Effector CD4-positive, alpha-beta T cell (primary cell): ENCODE results near the gene GRAP2.
"Not testable (repeated sequence)": the region's sequence is repeated elsewhere in the genome, so short reads cannot be mapped to it uniquely, and the experiment has no call there.

Experiments used
- DNase-seq: peaks from one replicate; pipeline ENCODE4 v3.0.0-alpha.2; 2020

GRAP2 gene

DNA sequence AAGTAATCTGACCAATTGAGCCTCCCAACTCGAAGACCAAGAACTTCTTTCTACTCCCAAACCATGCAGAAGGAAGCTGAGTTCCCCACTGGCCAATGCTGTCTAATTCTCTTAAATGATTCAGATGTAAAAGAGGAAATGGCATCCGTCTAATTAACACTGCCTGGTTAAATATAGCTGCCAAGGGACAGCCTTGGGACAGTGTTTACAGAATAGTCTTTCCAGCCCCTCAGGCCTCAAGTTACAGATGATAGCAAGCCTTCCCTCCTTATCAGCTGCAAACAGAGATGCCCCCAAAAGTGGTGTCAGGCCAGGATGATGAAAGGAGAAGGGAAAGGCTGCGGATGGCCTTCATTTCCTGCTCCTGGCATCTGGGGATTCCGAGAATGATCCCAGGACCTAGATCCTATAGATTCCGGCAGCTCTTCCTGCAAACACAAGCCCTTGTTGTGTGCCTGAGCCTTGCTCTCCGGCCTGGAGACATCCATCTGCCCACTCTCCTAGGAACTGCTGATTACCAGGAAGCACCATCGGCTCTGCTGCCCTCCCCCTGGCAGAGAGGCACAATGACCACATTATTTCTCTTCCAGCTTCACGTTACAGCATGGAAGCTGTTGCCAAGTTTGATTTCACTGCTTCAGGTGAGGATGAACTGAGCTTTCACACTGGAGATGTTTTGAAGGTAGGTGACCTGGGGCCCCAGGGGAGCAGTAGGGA, 45.8 kb downstream of the GRAP2 start:
- no peak for DNase-seq

DNA sequence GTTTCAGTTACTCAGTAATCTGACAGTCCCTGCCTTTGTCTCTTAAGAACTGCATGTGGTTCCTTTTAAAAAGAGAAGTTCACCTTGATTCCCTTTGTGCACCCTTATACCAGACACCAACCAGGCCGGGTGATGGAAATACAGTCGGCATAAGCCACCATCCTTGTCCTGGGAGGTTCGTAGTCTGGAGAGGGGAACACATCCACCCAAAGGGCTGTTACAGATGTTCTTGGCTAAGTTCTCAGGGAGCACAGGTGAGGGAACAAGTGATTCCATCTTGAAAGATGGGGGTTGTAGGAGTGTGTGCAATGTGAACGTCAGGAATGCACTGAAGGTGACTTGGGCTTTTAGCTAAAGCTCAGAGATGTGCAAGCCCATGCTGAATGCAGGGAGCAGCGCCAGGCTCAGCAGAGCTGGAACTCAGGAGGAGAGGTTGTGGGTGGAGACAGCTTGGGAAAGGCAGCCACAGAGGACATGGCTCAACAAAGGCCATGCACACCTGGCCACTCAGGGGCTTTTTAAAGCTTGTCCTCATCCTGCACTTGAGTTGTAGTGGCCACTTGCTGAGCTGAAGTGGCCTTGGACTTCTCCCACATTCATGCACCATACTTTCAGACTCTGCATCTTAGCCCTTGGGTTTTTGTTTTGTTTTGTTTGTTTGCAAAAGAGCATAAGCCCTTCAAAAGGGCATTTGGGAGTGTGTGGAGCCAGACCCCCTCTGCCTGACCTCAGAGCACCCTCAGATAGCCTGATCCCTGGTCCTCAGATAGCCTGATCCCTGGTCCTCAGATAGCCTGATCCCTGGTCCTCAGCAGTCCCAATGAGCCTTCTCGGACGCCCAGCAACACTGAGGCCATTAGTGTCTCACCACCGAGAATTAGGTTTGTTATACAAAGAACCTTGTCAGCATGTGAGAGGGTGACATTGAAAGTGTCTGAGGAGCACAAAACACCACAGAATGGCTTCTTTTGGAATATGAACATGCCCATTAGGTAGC, 46.6 kb downstream of the GRAP2 start:
- no peak for DNase-seq

DNA sequence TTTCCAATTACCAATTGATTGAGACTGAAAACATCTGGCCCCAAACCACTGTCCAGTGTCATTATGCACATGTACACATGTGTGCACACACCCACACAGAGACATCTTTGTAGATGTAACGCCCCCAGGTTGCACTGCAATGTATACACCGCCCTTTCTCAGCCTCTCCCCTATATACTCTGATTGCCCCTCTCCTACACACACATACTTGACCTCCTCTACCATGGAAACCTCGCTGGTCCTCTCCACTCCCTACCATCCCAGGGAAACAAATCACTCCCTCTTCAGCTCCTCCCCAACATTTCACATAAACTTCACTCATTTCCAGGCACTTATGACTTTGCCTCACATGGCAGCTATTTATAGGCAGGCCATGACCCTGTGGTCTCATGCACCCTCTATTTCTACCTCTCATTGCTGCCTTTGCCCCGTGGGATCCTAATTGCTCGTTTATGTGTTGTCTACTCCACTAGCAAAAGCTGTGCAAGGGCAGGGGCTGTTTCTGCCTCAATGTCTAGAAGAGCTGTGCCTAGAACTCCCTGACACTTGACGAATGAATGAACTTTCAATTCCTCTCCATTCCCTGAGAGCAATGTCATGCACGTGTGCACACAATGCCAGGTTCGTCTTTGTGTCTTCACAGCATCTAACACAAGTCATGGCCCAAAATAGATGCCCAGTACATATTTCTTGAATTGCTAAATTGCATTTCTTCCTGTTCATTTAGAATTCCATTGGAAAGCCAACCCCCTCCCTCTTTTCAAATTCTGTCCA, 49.3 kb downstream of the GRAP2 start:
- no peak for DNase-seq

DNA sequence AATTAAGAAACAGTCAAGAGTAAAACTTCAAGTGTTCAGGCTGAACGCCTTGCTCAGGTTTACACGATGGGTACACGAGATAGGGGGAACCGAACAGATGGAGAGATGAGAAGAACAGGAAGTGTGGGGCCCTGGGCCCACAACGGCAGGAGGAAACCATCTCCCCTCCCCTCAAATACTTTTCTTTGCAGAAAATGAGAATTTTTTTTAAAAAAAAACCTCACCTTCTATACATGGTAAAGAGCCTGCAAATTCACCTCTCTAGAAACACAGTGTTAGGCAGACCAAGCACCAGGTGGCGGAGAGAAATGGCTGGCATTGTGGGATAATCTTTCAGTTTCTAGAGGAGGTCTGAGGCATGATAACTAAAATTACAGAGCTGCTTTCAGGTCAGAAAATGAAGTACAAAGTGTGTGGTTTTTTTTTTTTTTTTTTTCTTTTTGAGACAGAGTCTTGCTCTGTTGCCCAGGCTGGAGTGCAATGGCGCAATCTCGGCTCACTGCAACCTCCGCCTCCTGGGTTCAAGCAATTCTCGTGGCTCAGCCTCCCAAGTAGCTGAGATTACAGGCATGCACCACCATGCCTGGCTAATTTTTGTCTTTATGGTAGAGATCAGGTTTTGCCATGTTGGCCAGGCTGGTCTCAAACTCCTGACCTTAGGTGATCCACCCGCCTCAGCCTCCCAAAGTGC, 50.9 kb downstream of the GRAP2 start:
- not testable (repeated sequence) for DNase-seq

DNA sequence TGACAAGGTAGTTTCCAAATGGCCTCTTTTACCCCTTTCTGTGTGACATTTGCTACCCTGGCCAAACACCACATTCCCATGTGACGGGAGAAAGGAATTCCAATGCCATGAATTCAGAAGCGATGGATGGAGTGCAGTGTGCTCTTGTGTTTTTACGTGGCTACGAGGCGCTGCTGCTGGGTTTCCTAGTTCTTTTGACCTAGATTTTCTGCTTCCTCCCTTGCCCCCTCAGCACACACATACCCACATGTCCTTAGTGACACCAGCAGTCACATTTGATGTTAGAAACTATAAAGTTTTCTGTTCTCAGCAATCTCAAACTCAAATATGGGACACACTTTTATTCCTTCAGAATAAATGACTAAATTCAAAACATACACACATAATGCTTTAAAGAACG, 51.5 kb downstream of the GRAP2 start:
- no peak for DNase-seq

DNA sequence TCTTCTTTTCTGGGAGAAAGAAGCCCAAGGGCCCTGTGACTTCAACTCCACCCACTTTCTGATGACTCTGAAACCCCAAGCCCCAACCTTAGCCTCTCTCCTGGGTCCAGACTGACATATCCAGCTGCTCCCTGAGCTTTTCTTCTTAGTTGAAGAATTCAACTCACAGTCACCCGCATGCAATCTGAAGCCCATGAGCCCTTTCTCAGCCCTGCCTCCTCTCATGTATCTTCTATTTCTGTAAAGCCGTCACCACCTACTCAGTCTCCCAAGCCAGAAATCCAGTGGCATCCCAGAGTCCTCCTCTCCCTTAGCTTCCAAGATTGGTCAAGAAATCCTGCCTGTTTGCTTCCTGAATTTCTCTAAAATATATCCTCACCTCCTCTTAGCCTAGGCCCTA, 52.2 kb downstream of the GRAP2 start:
- no peak for DNase-seq

DNA sequence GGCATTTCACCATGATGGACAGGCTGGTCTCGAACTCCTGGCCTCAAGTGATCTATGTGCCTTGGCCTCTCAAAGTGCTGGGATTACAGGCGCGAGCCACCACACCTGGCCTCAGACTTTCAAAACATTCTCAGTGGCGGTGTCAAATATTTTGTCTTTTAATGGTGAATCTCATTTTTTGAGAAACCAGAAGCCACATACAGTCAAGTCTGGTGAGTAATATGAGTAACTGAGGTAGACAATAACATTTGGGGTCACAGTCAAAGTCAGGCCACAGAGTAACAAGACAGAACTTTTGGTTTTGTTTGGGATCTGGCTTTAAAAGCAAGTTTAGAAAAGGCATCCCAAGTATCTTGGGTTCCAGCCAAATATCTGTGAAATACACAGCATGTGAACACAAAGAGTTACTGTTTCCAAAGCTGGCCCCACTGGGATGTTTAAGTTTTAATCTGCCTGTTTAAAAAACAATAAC, 53.7 kb downstream of the GRAP2 start:
- DNase-seq, result no peak

DNA sequence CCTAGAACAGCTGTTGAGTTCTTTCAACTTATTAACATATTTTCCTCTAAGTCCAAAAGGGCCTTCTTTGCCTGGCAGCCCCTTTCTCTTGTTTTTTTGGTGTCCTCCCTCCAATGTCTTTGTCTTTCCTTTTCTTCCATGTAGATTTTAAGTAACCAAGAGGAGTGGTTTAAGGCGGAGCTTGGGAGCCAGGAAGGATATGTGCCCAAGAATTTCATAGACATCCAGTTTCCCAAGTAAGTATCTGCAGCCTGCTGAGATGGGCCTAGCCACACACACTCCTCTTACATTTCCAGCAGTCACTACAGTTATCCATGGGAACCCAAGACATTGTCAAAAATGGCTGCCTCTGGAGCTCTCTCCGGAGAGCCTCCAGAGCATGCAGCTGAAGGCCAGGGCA, 54.8 kb downstream of the GRAP2 start:
- no peak for DNase-seq

DNA sequence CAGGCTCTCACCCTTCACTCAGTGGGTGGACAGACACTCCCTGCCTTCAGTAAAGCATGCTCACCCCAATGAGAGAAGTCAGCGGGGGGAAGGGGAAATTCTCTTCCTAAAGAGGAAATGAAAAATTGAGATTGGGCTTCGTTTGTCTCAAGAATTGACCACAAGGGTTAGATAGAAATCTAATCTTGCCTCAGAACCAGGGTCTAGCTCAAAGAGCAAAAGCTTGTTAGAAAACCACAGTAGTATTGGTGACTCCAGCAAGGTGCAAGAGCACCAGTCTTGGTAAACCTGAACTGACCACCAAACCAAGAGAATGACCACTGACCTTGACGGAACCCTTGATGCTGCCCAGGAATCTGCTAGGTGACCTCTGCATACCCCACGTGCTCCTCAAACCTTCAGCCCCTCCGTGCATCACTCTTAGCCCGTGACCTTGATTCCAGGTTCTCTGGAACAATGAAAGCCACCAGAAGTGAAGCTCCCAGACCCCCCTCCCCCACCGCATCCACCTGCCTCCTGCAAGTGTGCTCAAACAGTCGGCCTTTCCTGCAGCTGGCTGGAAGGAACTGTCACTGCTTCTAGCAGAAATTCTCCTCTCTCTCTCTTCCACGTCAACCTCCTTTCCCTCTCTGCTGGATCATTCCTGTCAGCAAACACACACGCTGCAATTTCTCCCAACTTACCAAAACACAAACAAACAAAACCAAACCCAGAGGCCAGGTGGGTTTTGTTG, 56.2 kb downstream of the GRAP2 start:
- no peak for DNase-seq

DNA sequence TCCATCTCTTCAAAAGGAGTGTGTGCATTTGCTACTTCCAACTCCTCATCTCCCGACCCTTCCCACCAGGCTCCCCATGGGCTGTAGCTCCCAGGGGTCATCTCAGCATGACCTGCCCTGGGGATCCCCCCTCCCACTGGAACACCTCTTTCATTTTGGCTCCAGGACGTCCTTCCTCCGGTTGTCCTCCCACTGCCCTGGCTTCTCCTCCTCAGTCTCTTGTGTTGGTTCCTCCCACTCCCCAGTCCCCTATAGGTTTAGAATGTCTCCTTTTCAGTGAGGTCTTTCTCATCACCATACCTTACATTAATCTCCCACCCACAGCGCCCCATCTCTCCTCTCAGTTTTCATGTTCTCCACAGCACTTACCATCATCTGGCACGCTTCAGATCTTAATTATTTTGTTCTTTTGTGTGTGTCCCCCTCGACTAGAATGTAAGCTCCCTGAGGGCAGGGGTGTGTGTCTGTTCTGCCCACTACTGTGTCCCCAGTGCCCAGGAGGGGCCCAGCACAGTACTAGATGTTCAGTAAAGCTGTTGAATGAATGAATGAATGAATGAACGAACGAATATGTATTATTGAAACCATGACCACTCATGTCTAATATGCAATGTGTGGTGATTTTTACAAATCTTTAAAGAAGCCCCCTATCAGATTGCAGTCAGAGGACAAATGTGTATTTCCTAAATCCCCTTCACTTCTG, 57.3 kb downstream of the GRAP2 start:
- no peak for DNase-seq

DNA sequence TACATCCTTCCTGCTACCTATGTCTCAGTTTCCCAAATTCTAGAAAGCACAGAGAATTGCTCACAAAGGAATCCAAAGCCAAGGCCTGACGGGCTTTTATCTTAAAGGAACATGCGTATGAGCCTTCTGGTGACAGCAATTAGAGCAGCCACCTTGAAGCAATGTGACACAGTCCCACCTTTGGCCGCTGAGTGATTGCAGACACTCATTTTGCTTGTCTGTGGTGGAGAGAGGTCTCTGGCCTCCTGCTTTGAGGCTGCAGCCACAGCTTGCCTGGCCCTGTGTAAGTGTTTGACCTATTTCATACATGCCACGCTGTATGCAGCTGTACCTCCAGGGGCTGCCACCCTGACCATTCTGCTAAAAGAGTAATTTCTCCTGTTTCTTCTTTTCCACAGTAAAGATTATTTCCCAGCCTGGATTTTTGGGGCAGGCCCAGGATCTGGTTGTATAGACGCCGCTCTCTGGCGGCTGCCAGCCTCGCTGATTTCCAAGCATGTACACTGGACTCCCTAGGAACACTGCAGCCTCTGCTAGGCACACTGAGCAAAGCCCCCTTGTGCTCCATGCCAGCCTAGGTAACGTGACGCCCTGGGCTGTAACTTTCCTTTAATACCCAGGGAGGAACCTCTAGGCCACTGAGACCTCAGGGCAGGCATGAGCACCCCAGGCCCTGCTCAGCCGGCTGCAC, 58.2 kb downstream of the GRAP2 start:
- DNase-seq, result no peak

DNA sequence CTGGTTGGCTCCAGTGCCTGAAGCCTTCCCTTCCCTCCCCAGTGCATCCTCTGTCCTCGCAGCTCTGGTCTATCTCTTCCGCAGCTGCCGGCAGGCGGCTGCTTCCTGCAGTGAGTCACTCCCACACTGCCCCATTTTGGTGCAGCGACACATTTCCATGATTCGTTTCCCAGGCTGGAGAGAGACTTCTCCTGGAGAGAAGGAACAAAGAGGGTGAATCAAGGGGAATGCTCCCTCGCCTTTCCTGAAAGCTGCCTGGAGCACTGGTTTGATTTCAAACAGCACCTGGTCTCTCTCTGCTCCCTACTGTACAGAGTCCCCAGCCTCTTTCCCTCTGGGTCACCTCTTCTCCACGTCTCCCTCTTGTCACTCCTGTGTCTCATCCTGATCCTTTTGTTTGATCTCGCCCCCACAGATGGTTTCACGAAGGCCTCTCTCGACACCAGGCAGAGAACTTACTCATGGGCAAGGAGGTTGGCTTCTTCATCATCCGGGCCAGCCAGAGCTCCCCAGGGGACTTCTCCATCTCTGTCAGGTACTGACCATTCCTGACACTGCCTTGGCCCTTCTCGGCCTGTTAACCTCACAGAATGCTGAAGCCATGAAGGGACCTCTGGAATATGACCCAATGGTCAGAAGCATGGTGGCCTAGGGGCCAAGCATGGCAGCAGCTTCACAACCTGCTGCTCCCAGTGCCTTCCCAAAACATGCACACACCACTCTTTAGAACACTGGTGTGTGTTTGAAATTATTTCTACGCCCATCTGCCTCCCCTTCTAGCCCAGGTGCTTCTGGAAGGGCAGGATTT, 59.0 kb downstream of the GRAP2 start, which contains the start of gene TMA7B:
TMA7B (plus strand) TSS at position 758 of the 808 bp plus-strand sequence. CDS start 3,978 bp downstream, outside the sequence.
- peak; percentile 18 for DNase-seq

DNA sequence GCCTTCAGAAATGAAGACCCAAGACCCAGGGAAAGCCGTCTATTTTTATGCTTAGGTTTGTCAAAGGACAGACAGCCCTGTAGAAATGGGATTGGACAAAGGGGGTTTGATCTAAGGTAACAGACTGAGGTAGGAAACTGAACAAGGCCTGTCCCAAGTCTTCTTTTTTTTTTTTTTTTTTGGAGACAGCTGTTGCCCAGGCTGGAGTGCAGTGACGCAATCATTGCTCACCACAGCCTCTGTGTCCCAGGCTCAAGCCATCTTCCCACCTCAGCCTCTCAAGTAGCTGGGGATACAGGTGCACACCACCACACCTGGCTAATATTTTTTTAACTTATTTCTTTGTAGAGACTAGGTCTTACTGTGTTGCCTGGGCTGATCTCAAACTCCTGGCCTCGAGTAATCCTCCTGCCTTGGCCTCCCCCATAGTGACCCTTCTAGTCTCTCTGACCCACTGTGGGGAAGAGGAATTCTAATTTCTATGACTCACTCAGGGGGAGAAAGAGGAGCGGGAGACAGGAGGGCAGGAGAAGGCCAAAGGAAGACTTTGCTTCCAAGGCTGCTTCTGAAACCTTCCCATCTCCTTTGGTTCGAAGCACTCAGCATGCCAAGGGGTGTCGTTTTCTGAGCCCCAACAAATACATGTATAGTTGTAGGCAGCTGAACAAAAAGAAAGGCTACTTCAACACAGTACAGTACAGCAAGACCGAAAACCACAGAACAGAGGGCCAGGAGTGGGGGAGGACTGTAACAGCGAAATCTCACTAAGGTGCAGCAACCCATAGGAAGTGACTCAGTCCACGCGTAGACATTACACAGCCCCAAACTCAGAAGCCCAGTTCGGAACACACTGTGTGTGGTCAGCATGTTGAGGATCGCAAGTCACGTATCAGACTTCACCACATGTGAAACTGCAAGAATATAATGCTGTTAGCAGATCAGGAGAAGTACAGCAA, 60.2 kb downstream of the GRAP2 start:
- DNase-seq, result peak; percentile 36

DNA sequence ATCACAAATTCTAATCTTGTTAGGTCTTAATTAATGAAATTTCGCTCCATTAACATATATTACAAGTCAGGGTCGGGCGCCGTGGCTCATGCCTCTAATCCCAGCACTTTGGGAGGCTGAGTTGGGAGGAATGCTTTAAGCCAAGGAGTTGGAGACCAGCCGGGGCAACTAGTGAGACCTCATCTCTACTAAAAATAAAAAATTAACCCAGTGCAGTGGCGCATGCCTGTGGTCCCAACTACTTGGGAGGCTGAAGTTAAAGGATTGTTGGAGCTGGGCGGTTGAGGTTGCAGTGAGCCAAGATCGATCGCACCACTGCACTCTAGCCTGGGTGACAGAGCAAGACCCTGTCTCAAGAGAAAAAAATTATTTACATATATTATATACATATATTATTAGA, 61.2 kb downstream of the GRAP2 start:
- DNase-seq, result no peak

DNA sequence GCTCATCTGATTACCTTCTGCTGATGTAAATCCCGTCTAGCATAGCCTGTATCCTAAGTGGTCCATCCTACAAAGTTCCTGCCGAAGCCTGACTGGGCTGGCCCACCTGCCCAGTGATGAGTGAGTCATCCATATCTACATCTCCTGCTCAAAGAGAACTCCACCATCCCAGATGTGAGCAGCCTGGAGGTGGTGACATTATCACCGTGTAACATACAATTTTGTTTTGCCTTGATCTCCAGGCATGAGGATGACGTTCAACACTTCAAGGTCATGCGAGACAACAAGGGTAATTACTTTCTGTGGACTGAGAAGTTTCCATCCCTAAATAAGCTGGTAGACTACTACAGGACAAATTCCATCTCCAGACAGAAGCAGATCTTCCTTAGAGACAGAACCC, 64.9 kb downstream of the GRAP2 start:
- DNase-seq, result no peak

DNA sequence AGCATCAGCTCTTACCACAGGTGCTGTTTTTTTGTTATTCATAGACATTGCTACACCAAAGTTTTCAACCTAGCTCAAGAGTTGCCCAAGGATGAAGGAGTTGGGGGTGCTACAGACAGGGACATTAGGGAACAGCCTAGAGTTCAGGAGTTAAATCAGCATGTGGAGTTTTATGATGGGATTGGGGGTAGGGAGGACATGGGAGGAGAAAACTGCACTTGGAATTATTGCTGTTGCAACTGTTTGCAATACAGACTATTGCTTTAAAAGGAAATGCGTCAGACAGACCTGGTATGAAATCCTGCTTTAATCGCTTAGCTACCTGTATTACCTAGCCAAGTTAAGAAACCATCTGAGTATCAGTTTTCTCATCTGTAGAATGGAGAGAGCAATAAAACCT, 65.6 kb downstream of the GRAP2 start:
- no peak for DNase-seq

DNA sequence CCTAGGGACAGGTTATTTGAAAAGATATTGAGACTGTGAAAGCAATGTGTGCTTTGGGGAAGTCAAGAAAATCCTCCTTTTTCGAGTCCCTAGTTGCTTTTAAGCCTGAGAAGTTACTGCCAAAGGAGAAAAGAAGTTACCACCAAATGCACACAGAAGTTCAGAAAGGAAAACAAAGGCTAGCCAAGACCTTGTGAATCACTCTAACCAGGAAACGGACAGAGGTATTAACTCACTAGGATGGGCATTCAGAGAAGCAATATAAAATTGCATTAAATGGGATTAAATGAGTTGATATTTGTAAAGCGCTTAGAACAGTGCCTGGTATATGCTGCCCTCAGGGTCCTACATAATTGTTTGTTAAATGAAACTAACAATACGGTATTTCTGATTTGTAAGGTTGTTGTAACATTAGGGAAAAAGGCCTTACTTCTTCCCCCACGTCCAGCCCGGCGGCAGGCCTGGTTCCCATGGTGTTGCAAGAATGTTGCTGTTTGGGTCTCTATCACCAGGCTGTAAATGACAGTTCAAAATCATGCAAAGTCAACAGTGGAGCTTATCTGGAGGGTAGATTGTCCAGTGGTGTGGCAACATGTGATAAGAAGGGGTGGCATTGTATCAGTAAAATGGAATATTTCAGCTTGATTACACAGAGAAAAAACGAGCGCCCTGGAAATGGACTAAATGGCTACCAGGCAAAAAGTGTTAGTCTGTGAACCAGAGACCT, 66.4 kb downstream of the GRAP2 start:
- no peak for DNase-seq
